A549 treated with AZD9567 at 1 μM for 4 hours (cell line): ENCODE results near the gene FGFR4. TPM values are rescaled to one million over a fixed set of nuclear protein-coding genes. Genes with fewer than 3 reads are reported as not detected.

Experiments
- total RNA-seq: library from RNA; stranded (reverse); fragments of 200-300 nt; extraction: Qiagen RNA extraction; gene quantifications from 5 replicates; pipeline ENCODE4 v1.2.3, GENCODE V29; 2022; ENCODE audit not compliant: insufficient read depth

Gene FGFR4
- 17.0 to 26.6 TPM (median 25.3 TPM) in 5 replicates for total RNA-seq

GRCh38 chr5:177086654-177087397 is at the start of gene FGFR4:
FGFR4 (plus strand) TSS chr5:177086915; CDS start chr5:177089603, 2,688 bp downstream.

DNA sequence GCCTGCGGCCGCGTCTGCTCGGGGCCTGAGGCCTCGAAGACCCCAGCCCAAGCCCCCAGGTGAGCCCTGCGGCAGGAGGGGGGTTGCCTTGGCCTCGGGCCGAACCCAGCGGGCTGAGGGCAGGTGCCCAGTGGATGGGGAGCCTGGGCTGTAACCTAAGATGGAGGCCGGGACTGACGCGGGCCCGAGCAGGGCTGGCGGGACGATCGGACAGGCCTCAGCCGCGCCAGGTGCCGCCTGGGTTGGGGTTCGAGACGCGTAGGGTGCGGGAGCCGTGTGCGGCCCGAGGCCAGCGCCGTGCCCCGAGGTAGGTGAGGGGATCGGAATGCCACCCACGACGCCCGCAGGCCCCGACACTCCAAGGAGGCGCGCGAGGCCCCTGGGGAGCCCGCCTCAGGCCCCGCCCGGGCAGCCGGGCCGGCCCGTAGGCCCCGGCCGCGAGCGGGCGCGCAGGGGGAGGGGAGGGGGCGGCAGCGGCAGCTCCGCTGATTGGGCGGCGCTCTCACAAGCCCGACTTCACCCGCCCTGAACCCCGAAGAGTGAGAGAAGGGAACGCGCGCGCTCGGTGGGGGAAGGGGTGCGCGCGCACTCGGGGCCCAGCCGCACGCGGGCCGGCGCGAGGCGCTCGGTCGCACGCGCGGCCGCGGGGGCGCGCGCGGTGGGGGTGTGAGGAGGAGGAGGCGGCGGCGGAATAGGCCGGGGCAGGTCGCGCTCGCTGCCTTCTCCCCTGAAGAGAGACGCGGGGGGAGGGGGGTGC is 46.6 kb downstream of the FGFR4 start, which contains the start of gene NSD1:
TSS of gene NSD1 (plus strand) at position 678 of the 757 bp plus-strand sequence. CDS start 1,331 bp downstream, outside the sequence.

Other genes starting within 250 kb of the FGFR4 start
- 0.10 to 0.28 TPM (median 0.20 TPM) in 4 of 5 replicates, not detected in the other for gene HK3, start 187.6 kb upstream of the FGFR4 start, total RNA-seq
- gene UIMC1, start 80.1 kb upstream of the FGFR4 start, total RNA-seq, result 40.7 to 51.4 TPM (median 41.0 TPM) in 5 replicates
- gene ZNF346, start 64.2 kb upstream of the FGFR4 start, total RNA-seq, result 8.5 to 12.0 TPM (median 10.5 TPM) in 5 replicates
- gene NSD1, start 46.9 kb downstream of the FGFR4 start, total RNA-seq, result 16.1 to 20.7 TPM (median 20.4 TPM) in 5 replicates
- gene RAB24, start 216.8 kb downstream of the FGFR4 start, total RNA-seq, result 24.7 to 30.2 TPM (median 25.1 TPM) in 5 replicates
- gene PRELID1, start 216.9 kb downstream of the FGFR4 start, total RNA-seq, result 253 to 392 TPM (median 370 TPM) in 5 replicates
- gene MXD3, start 225.0 kb downstream of the FGFR4 start, total RNA-seq, result 19.3 to 26.0 TPM (median 22.7 TPM) in 5 replicates